Measurements from ENCODE around the gene KIF15. TPM values are rescaled to one million over a fixed set of nuclear protein-coding genes. Genes with fewer than 3 reads are reported as not detected.
A peak's percentile ranks its signal among the peaks of the same experiment; 100 is the strongest.

KIF15 gene, protein sequence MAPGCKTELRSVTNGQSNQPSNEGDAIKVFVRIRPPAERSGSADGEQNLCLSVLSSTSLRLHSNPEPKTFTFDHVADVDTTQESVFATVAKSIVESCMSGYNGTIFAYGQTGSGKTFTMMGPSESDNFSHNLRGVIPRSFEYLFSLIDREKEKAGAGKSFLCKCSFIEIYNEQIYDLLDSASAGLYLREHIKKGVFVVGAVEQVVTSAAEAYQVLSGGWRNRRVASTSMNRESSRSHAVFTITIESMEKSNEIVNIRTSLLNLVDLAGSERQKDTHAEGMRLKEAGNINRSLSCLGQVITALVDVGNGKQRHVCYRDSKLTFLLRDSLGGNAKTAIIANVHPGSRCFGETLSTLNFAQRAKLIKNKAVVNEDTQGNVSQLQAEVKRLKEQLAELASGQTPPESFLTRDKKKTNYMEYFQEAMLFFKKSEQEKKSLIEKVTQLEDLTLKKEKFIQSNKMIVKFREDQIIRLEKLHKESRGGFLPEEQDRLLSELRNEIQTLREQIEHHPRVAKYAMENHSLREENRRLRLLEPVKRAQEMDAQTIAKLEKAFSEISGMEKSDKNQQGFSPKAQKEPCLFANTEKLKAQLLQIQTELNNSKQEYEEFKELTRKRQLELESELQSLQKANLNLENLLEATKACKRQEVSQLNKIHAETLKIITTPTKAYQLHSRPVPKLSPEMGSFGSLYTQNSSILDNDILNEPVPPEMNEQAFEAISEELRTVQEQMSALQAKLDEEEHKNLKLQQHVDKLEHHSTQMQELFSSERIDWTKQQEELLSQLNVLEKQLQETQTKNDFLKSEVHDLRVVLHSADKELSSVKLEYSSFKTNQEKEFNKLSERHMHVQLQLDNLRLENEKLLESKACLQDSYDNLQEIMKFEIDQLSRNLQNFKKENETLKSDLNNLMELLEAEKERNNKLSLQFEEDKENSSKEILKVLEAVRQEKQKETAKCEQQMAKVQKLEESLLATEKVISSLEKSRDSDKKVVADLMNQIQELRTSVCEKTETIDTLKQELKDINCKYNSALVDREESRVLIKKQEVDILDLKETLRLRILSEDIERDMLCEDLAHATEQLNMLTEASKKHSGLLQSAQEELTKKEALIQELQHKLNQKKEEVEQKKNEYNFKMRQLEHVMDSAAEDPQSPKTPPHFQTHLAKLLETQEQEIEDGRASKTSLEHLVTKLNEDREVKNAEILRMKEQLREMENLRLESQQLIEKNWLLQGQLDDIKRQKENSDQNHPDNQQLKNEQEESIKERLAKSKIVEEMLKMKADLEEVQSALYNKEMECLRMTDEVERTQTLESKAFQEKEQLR (N-terminal part only)
- total RNA-seq = 1 to 10 TPM; 3.2 to 9.1 (median 4.9) TPM

DNA sequence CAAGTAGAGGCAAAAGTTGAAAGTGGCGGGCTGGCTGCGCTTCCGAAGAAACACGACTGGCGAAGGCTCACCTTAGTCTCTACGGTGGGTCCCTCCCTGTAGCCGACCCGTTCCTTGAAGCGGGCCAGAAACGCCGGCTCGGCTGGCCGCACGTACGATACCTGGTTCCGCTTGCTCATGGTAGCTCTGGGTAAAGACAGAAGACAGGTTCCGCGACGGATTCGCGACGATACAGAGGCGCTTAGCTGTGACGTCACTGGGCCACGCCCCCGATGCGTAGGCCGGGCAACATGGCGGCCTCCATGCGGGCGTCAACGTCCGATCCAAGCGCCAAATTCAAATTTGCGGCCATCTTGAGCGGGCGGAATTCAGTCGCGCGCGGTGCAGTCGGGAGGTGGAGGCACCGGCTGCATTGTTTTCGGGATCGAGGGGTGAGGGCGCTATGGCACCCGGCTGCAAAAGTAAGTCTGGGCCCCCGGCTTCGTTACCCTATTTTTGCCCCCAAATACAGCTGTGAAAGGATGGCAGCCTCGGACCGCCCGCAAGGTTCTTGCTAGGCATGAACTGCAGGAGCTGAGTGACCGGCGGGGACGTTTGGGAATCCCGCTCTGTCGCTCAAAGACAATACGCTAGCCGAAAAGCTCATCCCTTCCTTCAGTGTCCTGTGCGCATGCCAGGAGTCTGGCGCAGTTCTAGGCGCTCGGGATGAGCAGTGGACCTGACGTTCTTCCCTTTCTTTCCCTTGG is at the start of gene KIF15, which contains the start of gene KIAA1143:
TSS of gene KIF15 (plus strand) at position 371 of the 746 bp plus-strand sequence. CDS start at position 443, 72 bp downstream.
TSS of gene KIAA1143 (minus strand) at position 196 of the 746 bp plus-strand sequence. CDS start at position 179, 17 bp downstream.
- WGBS, 2 donors = 0% methylated on average over 9 to 32 of the region's 64 CpGs
- intact Hi-C loops (cut with DNase I) = no loop called here
- H3K27me3 ChIP-seq = no peaks in the 10 kb centered on the region
- H3K27ac ChIP-seq = peak within 1 kb of the TSS; percentile 85 to 90 (median 86)
- DNase-seq = peak; percentile 77
- TF ChIP-seq POLR2A (IDR thresholded peaks at IDR 0.05) = peak in 3 of 4 donors; percentile 33 to 68 (median 63)
- TF ChIP-seq, protein P1, sequence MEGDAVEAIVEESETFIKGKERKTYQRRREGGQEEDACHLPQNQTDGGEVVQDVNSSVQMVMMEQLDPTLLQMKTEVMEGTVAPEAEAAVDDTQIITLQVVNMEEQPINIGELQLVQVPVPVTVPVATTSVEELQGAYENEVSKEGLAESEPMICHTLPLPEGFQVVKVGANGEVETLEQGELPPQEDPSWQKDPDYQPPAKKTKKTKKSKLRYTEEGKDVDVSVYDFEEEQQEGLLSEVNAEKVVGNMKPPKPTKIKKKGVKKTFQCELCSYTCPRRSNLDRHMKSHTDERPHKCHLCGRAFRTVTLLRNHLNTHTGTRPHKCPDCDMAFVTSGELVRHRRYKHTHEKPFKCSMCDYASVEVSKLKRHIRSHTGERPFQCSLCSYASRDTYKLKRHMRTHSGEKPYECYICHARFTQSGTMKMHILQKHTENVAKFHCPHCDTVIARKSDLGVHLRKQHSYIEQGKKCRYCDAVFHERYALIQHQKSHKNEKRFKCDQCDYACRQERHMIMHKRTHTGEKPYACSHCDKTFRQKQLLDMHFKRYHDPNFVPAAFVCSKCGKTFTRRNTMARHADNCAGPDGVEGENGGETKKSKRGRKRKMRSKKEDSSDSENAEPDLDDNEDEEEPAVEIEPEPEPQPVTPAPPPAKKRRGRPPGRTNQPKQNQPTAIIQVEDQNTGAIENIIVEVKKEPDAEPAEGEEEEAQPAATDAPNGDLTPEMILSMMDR (IDR thresholded peaks at IDR 0.05) = peak in 2 of 6 experiments; percentile 7 to 27
- peak within 1 kb of the TSS; percentile 80 to 89 (median 86) for H3K4me3 ChIP-seq
- H3K9me3 ChIP-seq = peaks cover 0 to 18% (median 5%) of the 10 kb centered on the region in 3 donors
- H3K36me3 ChIP-seq = peaks cover 0 to 22% (median 0%) of the 10 kb centered on the region in 3 donors
- H3K4me1 ChIP-seq = peaks cover 6 to 25% (median 17%) of the 10 kb centered on the region in 3 donors

DNA sequence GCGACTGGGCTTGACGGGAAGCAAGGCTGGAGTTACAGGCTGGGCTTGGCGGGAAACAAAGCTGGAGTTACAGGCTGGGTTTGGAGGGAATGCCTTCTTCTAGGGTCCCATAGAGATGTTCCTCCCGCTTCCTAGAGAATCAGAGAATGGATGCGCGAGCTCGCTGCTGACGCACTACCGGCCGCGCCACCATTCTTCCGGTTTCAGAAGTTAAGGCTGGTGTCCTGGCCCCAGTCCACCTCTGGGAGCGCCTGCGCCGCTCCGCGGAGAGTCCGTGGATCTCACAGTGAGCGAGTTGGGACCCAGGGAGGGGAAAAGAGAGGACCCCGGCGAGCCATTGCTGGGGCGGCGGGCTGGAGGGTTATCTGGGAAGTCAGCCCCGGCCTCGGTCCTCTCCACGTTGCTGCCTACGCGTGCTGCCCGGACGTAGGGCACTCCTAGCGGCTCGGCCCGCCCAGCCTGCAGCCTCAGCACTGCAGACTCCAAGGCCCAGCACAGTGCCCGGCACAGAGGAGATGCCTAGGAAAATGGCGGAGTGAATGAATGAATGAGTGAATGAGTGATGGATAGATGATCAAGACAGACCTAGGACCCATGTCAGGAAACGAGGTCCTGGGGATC is 49.0 kb upstream of the KIF15 start, which contains the start of gene ZNF502:
TSS of gene ZNF502 (plus strand) at position 206 of the 621 bp plus-strand sequence. CDS start 7,602 bp downstream, outside the sequence.
- H3K36me3 ChIP-seq = peaks cover 0 to 24% (median 2%) of the 10 kb centered on the region in 3 donors
- peaks cover 0 to 48% (median 12%) of the 10 kb centered on the region in 3 donors for H3K9me3 ChIP-seq
- 6 to 7% methylated on average over 9 to 27 of the region's 36 CpGs for WGBS, 2 donors
- DNase-seq = no peak
- TF ChIP-seq, protein P1 (IDR thresholded peaks at IDR 0.05) = peak in 4 of 6 experiments; percentile 29 to 57 (median 40)
- peak in 1 of 4 donors; percentile 16 for TF ChIP-seq POLR2A (IDR thresholded peaks at IDR 0.05)
- H3K4me3 ChIP-seq = peak within 1 kb of the TSS; percentile 65 to 89 (median 83)
- peaks cover 0 to 16% (median 0%) of the 10 kb centered on the region in 3 donors for H3K4me1 ChIP-seq
- intact Hi-C loops (cut with DNase I) = no loop called here
- peaks cover 0 to 22% (median 0%) of the 10 kb centered on the region in 4 donors for H3K27me3 ChIP-seq
- peak within 1 kb of the TSS; percentile 61 to 88 (median 72) for H3K27ac ChIP-seq

DNA sequence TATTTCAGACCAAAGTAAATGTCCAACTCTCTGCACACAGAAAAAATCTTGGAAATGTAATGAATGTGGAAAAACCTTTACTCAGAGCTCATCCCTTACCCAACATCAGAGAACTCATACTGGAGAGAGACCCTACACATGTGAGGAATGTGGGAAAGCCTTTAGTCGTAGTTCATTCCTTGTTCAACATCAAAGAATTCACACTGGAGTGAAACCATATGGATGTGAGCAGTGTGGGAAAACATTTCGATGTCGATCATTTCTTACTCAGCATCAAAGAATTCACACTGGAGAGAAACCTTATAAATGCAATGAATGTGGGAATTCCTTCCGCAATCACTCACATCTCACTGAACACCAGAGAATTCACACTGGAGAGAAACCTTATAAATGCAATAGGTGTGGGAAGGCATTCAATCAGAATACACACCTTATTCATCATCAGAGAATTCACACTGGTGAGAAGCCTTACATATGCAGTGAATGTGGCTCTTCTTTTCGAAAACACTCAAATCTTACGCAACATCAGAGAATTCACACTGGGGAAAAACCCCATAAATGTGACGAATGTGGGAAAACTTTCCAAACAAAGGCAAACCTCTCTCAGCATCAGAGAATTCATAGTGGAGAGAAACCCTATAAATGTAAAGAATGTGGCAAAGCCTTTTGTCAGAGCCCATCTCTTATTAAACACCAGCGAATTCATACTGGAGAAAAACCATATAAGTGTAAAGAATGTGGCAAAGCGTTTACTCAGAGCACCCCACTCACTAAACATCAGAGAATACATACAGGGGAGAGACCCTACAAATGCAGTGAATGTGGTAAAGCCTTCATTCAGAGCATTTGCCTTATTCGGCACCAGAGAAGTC is 40.1 kb upstream of the KIF15 start:
- Histone ChIP-seq H3K27ac (no peak overlapping the region), H3K9me3 (peaks cover 22 to 99% (median 86%) of the 10 kb centered on the region in 3 donors), H3K4me3 (peak overlapping the region in 1 of 4 donors; percentile 19), H3K36me3 (peaks cover 4 to 69% (median 22%) of the 10 kb centered on the region in 3 donors), H3K4me1 (no peaks in the 10 kb centered on the region), H3K27me3 (no peaks in the 10 kb centered on the region)
- intact Hi-C loops (cut with DNase I) = no loop called here
- 88 to 94% methylated on average over 10 of the region's 10 CpGs for WGBS, 2 donors
- TF ChIP-seq, protein P1 (IDR thresholded peaks at IDR 0.05) = no peak
- no peak for TF ChIP-seq POLR2A (IDR thresholded peaks at IDR 0.05)
- DNase-seq = no peak

Measured in esophagus squamous epithelium (tissue), 5 donors.